ENCODE data around the gene TFPI. TPM values are rescaled to one million over a fixed set of nuclear protein-coding genes. Genes with fewer than 3 reads are reported as not detected.

TFPI gene
- total and polyA plus RNA-seq, 3 experiments from 2014 or later, result not detected

GRCh38 chr2:187469538-187469937 is 84.7 kb downstream of the TFPI start:
- Histone ChIP-seq H3K4me1 (ENCODE audit: insufficient read depth, low read length) (no peaks in the 10 kb centered on the region), H3K36me3 (ENCODE audit: insufficient read depth, low read length) (no peaks in the 10 kb centered on the region), H3K9me3 (ENCODE audit: low read length) (no peaks in the 10 kb centered on the region), H3K4me3 (ENCODE audit: low read length) (no peak overlapping the region), H3K27ac (ENCODE audit: low read depth, low read length) (no peak overlapping the region), H3K27me3 (ENCODE audit: insufficient read depth, low read length, poor library complexity, severe bottlenecking) (no peaks in the 10 kb centered on the region)
- ChIA-PET CTCF (no interaction called here), POLR2A (no interaction called here)
- Mint-ChIP-seq H3K4me3 (no peak overlapping the region), H3K27me3 (no peaks in the 10 kb centered on the region), H3K36me3 (no peaks in the 10 kb centered on the region), H3K27ac (no peak overlapping the region), H3K9me3 (peaks cover 0 to 5% (median 0%) of the 10 kb centered on the region in 5 donors), H3K4me1 (no peaks in the 10 kb centered on the region)
- DNase-seq, result no peak

DNA sequence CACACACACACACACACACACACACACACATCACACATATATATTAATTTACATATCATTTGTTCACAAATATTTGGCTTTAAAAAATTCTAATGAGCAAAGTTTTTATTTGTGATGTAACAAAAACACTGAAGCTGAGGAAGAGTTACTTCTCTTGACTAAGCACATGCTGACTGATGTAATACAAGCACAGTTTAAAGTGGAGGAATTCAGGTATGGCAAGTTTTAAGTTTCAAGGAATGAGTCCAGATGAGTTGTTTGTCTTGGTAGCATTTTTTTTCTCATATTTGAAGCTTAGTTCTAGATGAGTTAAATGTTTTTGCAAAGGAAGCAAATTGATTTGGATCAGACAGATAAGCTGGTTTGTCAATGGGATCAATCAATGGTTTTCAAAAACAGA is 86.0 kb downstream of the TFPI start:
- CTCF ChIA-PET, result no interaction called here
- POLR2A ChIA-PET, result no interaction called here
- Histone ChIP-seq H3K27me3 (ENCODE audit: insufficient read depth, low read length, poor library complexity, severe bottlenecking) (no peaks in the 10 kb centered on the region), H3K27ac (ENCODE audit: low read depth, low read length) (no peak overlapping the region), H3K4me1 (ENCODE audit: insufficient read depth, low read length) (no peaks in the 10 kb centered on the region), H3K36me3 (ENCODE audit: insufficient read depth, low read length) (no peaks in the 10 kb centered on the region), H3K4me3 (ENCODE audit: low read length) (no peak overlapping the region), H3K9me3 (ENCODE audit: low read length) (no peaks in the 10 kb centered on the region)
- H3K36me3 Mint-ChIP-seq, result no peaks in the 10 kb centered on the region
- no peak for DNase-seq
- H3K4me1 Mint-ChIP-seq, result no peaks in the 10 kb centered on the region
- H3K27me3 Mint-ChIP-seq, result no peaks in the 10 kb centered on the region
- peaks cover 0 to 5% (median 0%) of the 10 kb centered on the region in 5 donors for H3K9me3 Mint-ChIP-seq
- no peak overlapping the region for H3K4me3 Mint-ChIP-seq
- peak overlapping the region in 1 of 8 donors; percentile 5 for H3K27ac Mint-ChIP-seq

DNA sequence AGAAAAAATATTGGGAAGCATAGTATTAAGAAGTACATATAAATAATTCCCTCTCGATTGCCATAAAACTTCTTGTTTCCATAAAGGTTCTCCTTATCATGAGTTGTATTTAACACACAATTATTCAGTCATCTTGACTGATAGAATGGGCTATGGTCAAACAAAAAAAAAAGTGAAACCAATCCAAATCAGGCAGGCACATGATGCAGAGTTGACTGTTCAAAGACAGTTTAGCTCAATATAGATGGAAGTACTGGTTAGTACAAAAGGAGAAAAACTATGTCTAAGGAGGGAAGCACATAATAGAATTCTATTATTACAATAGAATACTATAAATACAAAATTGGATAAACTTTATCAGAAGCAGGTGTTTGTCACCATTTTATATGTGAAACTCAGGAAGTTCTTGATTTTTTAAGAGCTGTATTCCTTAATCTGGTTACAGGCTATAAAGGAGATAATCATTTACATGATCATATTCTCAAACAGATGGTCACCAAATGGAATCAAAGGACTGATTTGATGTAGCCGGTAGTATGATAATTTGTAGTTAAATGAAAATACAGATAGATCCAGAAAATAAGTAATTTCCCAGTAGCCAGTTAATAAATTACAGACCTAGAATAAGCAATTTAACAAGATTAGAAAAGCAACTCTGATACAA is 88.0 kb downstream of the TFPI start:
- ChIA-PET CTCF (no interaction called here), POLR2A (no interaction called here)
- Mint-ChIP-seq H3K36me3 (no peaks in the 10 kb centered on the region), H3K9me3 (peaks cover 0 to 8% (median 0%) of the 10 kb centered on the region in 5 donors), H3K4me3 (no peak overlapping the region), H3K4me1 (no peaks in the 10 kb centered on the region), H3K27ac (no peak overlapping the region), H3K27me3 (no peaks in the 10 kb centered on the region)
- H3K4me3 ChIP-seq (ENCODE audit: low read length), result no peak overlapping the region
- no peak for DNase-seq
- H3K36me3 ChIP-seq (ENCODE audit: insufficient read depth, low read length), result no peaks in the 10 kb centered on the region
- H3K27me3 ChIP-seq (ENCODE audit: insufficient read depth, low read length, poor library complexity, severe bottlenecking), result no peaks in the 10 kb centered on the region
- H3K4me1 ChIP-seq (ENCODE audit: insufficient read depth, low read length), result no peaks in the 10 kb centered on the region
- no peak overlapping the region for H3K27ac ChIP-seq (ENCODE audit: low read depth, low read length)
- H3K9me3 ChIP-seq (ENCODE audit: low read length), result no peaks in the 10 kb centered on the region

GRCh38 chr2:187462839-187463238 is 91.4 kb downstream of the TFPI start:
- no peak overlapping the region for H3K27ac ChIP-seq (ENCODE audit: low read depth, low read length)
- H3K4me1 Mint-ChIP-seq, result no peaks in the 10 kb centered on the region
- H3K27me3 Mint-ChIP-seq, result no peaks in the 10 kb centered on the region
- no peaks in the 10 kb centered on the region for H3K4me1 ChIP-seq (ENCODE audit: insufficient read depth, low read length)
- no peaks in the 10 kb centered on the region for H3K36me3 ChIP-seq (ENCODE audit: insufficient read depth, low read length)
- H3K9me3 ChIP-seq (ENCODE audit: low read length), result no peaks in the 10 kb centered on the region
- DNase-seq, result no peak
- H3K4me3 ChIP-seq (ENCODE audit: low read length), result no peak overlapping the region
- H3K27me3 ChIP-seq (ENCODE audit: insufficient read depth, low read length, poor library complexity, severe bottlenecking), result no peaks in the 10 kb centered on the region
- CTCF ChIA-PET, result no interaction called here
- H3K9me3 Mint-ChIP-seq, result peaks cover 0 to 12% (median 2%) of the 10 kb centered on the region in 5 donors
- no peaks in the 10 kb centered on the region for H3K36me3 Mint-ChIP-seq
- POLR2A ChIA-PET, result no interaction called here
- no peak overlapping the region for H3K27ac Mint-ChIP-seq
- H3K4me3 Mint-ChIP-seq, result no peak overlapping the region

DNA sequence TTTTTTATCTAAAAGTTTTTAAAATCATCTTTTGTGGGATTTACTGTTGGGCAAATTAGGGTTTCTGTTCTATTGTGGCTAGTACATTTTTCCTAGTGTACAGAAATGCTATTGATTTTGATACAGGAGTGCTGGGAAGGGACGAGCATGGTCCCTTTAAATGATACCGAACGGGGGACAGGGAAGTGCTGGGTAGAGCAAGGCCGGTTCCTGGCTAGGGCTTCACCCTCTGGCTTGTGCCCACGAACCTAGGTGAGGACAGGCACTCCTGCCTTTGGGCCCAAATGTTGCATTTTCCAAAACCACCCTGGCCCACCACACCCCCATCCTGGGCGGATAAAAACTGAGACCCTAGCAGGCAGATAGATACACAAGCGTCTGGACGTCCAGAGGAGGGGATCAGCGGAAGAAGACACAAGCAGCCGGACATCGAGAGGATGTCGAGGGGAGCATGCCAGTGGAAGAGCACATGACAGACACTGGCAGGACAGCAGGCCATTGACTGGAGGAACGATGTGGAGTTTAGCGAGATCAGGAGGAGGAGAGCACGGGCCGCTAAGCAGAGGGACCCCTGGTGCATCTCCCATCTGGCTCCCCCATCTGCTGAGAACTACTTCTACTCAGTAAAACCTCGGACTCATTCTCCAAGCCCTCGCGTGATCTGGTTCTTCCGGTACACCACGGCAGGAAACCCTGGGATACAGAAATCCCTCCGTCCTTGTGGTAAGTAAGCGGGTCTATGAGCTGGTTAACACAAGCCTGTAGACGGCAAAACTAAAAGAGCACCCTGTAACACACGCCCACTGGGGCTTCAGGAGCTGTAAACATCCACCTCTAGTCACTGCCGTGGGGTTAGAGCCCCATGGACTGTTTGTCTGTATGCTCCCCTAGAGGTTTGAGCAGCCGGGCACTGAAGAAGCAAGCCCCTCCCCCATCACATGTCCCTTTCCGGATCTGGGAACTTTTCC is 92.7 kb downstream of the TFPI start:
- Mint-ChIP-seq H3K36me3 (no peaks in the 10 kb centered on the region), H3K4me3 (no peak overlapping the region), H3K27ac (no peak overlapping the region), H3K4me1 (no peaks in the 10 kb centered on the region), H3K27me3 (no peaks in the 10 kb centered on the region), H3K9me3 (peaks cover 0 to 12% (median 2%) of the 10 kb centered on the region in 5 donors)
- no peaks in the 10 kb centered on the region for H3K9me3 ChIP-seq (ENCODE audit: low read length)
- POLR2A ChIA-PET, result no interaction called here
- CTCF ChIA-PET, result no interaction called here
- H3K4me1 ChIP-seq (ENCODE audit: insufficient read depth, low read length), result no peaks in the 10 kb centered on the region
- no peaks in the 10 kb centered on the region for H3K27me3 ChIP-seq (ENCODE audit: insufficient read depth, low read length, poor library complexity, severe bottlenecking)
- no peak overlapping the region for H3K4me3 ChIP-seq (ENCODE audit: low read length)
- DNase-seq, result peak in 1 of 5 donors; percentile 34
- no peak overlapping the region for H3K27ac ChIP-seq (ENCODE audit: low read depth, low read length)
- H3K36me3 ChIP-seq (ENCODE audit: insufficient read depth, low read length), result no peaks in the 10 kb centered on the region

GRCh38 chr2:187459256-187459655 is 95.0 kb downstream of the TFPI start:
- H3K4me1 ChIP-seq (ENCODE audit: insufficient read depth, low read length), result no peaks in the 10 kb centered on the region
- ChIA-PET CTCF (no interaction called here), POLR2A (no interaction called here)
- no peak overlapping the region for H3K27ac Mint-ChIP-seq
- H3K27ac ChIP-seq (ENCODE audit: low read depth, low read length), result no peak overlapping the region
- DNase-seq, result no peak
- no peak overlapping the region for H3K4me3 Mint-ChIP-seq
- no peak overlapping the region for H3K4me3 ChIP-seq (ENCODE audit: low read length)
- H3K27me3 ChIP-seq (ENCODE audit: insufficient read depth, low read length, poor library complexity, severe bottlenecking), result no peaks in the 10 kb centered on the region
- H3K4me1 Mint-ChIP-seq, result no peaks in the 10 kb centered on the region
- H3K9me3 Mint-ChIP-seq, result peaks cover 0 to 12% (median 4%) of the 10 kb centered on the region in 5 donors
- H3K9me3 ChIP-seq (ENCODE audit: low read length), result no peaks in the 10 kb centered on the region
- no peaks in the 10 kb centered on the region for H3K27me3 Mint-ChIP-seq
- H3K36me3 Mint-ChIP-seq, result no peaks in the 10 kb centered on the region
- H3K36me3 ChIP-seq (ENCODE audit: insufficient read depth, low read length), result no peaks in the 10 kb centered on the region

DNA sequence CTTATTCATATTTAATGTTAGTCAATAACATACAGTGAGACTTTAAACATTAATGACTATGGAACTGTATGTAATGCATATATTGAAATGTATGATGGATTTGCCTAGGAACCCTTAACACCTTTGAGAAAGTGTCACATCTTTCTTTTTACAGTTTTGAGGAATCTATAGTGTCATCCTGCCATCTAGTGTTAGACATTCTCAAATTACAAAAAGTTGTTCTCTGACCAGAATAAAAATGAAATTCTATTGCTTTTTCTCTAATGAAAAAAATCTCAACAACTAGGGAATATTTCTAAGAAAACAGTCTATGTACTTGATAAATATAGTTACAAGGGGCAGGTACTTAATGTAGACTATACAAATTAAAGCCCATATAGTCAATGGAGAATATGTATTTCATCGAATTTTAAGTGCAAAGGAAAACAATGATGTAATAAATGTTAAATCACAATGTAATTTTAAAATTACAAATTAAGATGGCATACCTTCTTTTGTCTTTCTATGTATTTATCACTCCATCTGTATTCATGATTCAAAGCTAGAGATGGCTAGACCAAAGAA is 101.1 kb downstream of the TFPI start:
- no peaks in the 10 kb centered on the region for H3K9me3 ChIP-seq (ENCODE audit: low read length)
- H3K4me1 ChIP-seq (ENCODE audit: insufficient read depth, low read length), result no peaks in the 10 kb centered on the region
- H3K27ac Mint-ChIP-seq, result no peak overlapping the region
- no peaks in the 10 kb centered on the region for H3K27me3 Mint-ChIP-seq
- no peaks in the 10 kb centered on the region for H3K27me3 ChIP-seq (ENCODE audit: insufficient read depth, low read length, poor library complexity, severe bottlenecking)
- ChIA-PET CTCF (no interaction called here), POLR2A (no interaction called here)
- DNase-seq, result no peak
- H3K4me3 Mint-ChIP-seq, result no peak overlapping the region
- no peaks in the 10 kb centered on the region for H3K36me3 ChIP-seq (ENCODE audit: insufficient read depth, low read length)
- no peaks in the 10 kb centered on the region for H3K4me1 Mint-ChIP-seq
- no peak overlapping the region for H3K4me3 ChIP-seq (ENCODE audit: low read length)
- no peak overlapping the region for H3K27ac ChIP-seq (ENCODE audit: low read depth, low read length)
- peaks cover 0 to 6% (median 2%) of the 10 kb centered on the region in 5 donors for H3K9me3 Mint-ChIP-seq
- H3K36me3 Mint-ChIP-seq, result no peaks in the 10 kb centered on the region

GRCh38 chr2:187451510-187451909 is 102.7 kb downstream of the TFPI start:
- no peak overlapping the region for H3K27ac Mint-ChIP-seq
- no peaks in the 10 kb centered on the region for H3K27me3 Mint-ChIP-seq
- H3K4me1 Mint-ChIP-seq, result no peaks in the 10 kb centered on the region
- H3K9me3 Mint-ChIP-seq, result peaks cover 0 to 6% (median 2%) of the 10 kb centered on the region in 5 donors
- Histone ChIP-seq H3K4me3 (ENCODE audit: low read length) (no peak overlapping the region), H3K27me3 (ENCODE audit: insufficient read depth, low read length, poor library complexity, severe bottlenecking) (no peaks in the 10 kb centered on the region), H3K9me3 (ENCODE audit: low read length) (no peaks in the 10 kb centered on the region), H3K27ac (ENCODE audit: low read depth, low read length) (no peak overlapping the region), H3K4me1 (ENCODE audit: insufficient read depth, low read length) (no peaks in the 10 kb centered on the region), H3K36me3 (ENCODE audit: insufficient read depth, low read length) (no peaks in the 10 kb centered on the region)
- no peaks in the 10 kb centered on the region for H3K36me3 Mint-ChIP-seq
- ChIA-PET POLR2A (no interaction called here), CTCF (no interaction called here)
- no peak for DNase-seq
- H3K4me3 Mint-ChIP-seq, result no peak overlapping the region

Measured in CD8-positive, alpha-beta memory T cell (primary cell).